NCI-H345 treated with DMSO at 0.1 percent for 48 hours (cell line): ENCODE measurements around the gene KLHDC10.
A peak's percentile ranks its signal among the peaks of the same experiment; 100 is the strongest.
"Not testable (repeated sequence)": the region's sequence is repeated elsewhere in the genome, so short reads cannot be mapped to it uniquely, and the experiment has no call there.

Experiments used
- DNase-seq: peaks from one replicate; lab custom pipeline; 2025; ENCODE audit not compliant: unreplicated experiment; lab: John Stamatoyannopoulos, UW

KLHDC10 gene, protein sequence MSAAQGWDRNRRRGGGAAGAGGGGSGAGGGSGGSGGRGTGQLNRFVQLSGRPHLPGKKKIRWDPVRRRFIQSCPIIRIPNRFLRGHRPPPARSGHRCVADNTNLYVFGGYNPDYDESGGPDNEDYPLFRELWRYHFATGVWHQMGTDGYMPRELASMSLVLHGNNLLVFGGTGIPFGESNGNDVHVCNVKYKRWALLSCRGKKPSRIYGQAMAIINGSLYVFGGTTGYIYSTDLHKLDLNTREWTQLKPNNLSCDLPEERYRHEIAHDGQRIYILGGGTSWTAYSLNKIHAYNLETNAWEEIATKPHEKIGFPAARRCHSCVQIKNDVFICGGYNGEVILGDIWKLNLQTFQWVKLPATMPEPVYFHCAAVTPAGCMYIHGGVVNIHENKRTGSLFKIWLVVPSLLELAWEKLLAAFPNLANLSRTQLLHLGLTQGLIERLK

DNA sequence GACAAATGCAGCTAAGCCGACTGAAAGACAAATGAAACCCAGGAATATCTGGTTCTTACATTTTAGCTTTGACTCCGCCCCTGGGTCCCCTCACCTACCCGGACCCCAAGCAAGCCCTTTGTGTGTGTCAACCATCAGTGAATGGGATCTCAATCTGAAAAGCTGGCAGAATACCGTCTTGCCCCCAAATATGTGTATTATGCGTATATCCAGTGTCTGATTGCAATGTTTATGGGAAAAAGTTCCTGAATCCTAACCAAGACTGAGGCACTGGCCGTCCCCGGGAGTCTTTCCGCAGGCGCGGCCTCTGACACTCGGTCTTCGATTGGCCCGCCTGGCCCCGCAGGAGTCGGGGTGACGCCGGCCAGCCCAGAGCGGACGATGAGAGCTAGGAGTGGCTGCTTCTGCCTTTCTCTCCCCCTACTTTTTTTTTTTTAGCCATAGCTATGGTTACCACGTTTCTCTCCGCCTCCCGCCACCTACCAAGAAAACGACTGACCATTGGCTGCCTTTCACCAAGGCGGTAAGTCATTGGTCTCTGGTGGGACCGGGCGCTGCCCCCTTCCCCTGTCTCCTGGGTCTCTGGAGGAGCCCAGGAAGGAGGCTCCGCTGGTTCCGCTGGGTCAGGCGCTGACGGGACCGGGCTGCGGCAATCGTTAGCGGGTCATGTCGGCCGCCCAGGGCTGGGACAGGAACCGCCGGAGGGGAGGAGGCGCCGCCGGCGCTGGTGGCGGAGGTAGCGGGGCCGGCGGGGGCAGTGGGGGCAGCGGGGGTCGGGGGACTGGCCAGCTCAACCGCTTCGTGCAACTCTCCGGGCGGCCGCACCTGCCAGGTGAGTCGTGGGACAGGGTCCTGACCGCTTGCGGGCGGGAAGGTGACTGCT lies at the start of gene KLHDC10:
Gene KLHDC10, plus strand, starts transcription at position 557 of the 883 bp plus-strand sequence. Its CDS starts 110 bp downstream, at position 667.
- peak; percentile 98 for DNase-seq

DNA sequence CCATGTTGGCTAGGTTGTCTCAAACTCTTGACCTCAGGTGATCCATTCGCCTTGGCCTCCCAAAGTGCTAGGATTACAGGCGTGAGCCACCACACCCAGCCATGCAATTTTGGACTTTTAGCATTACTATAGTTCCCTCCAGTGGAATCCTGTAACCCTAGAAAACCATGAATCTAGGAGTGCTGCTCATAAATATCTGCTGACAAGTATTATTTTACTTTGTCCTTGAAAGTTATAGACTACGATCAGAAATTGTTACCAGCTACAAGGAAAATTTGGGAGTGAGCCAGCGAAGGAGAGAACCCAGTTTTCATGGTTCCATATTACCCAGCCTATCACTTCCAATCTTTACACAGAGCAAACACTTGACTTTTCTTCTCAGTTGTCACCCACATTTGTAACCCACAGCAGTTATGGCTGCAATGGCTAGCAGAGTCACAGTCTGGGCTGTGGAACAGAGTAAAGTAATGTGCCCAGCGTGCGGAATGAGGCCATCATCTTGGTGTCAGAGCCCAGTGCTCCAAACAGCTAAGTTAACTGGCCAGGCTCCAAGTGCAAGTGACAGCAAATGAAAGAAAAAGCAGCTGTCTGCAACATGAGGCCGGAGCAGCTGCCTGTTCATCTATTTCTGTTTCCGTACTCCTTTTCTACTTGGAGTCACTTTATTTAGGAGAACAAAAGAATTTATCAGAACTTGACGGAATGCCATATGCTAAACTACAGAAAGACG lies 49.1 kb upstream of the KLHDC10 start:
- no peak for DNase-seq

DNA sequence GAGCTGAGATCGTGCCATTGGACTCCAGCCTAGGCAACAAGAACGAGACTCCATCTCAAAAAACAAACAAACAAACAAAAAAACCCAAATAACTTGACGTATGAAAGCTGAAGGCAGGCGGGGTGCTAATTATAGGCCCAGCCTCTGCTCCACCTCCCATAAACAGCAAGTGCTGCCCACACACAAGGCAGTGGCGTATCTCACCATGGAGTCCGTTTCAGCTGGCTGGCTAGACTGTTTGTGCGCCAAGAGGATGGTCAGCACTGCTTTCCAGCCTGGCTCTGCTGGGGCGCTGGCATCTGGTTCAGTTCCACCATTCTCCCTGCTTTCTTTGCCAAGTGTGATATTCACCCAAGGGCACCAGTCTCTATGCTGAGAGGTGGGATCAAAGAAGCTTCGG lies 48.2 kb upstream of the KLHDC10 start:
- no peak for DNase-seq

DNA sequence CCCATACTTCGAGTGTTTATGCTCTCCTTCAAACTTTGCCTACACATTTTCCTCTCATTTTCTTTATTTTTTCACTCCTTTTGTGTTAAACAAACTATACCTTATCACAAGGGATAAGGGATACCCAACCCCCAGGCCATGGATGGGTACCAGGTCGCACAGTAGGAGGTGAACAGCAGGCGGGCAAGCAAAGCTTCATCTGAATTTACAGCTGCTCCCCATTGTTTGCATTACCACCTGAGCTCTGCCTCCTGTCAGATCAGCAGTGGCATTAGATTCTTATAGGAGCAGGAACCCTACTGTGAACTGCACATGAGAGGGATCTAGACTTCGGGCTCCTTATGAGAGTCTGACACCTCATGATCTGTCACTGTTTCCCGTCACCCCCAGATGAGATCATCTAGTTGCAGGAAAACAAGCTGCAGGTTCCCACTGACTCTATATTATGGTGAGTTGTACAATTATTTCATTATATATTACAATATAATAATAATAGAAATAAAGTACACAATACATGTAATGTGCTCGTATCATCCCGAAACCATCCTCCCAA lies 47.6 kb upstream of the KLHDC10 start:
- DNase-seq = no peak

DNA sequence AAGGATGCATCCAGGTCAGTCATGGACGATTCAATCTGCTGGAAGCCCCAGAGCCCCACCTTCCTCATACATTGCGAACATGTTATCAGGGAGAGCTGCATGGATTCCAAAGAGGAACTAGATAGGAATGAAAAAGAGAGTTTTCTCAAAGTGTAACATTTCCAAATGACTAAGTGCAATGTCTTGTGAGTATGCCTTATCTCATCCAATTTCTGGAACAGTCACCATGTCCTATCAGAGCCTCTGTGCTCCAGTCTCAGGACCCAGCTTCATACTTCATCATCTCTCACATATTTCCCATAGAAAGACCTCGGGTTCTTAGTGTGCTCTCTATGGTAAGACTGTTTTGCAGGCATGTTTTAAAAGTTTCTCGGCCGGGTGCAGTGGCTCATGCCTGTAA lies 45.9 kb upstream of the KLHDC10 start:
- no peak for DNase-seq

DNA sequence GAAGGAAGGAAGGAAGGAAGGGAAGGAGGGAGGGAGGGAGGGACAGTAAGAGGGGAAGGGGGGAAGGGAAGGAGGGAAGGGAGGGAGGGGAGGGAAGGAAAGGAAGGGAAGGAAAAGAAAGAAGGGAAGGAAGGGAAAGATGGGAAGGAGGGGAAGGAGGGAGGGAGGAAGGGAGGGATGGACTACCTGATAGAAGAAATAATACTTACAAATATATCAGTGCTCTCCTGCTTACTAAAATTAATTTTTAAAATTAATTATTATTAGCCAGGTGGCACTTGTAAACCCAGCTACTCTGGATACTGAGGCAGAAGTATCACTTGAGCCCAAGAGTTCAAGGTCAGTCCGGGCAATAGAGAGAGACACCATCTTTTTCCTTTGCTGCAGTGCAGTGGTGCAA lies 37.6 kb upstream of the KLHDC10 start:
- no peak for DNase-seq

DNA sequence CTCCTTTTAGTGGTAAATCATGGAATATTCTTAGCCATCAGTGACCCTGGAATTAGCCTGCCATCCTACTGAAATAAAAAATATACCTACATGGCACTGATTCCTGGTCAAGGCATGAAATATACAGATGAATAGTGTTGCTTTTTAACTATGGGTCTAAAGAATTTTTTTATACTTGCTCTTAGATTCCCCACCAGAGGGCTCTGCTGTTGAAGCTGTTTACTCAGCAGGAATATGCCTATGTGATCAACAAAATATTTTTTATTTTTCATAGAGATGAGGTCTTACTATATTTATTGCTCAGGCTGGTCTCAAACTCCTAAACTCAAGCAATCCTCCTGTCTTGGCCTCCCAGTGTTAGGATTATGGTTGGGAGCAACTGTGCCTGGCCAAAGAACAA lies 32.6 kb upstream of the KLHDC10 start:
- DNase-seq = no peak

DNA sequence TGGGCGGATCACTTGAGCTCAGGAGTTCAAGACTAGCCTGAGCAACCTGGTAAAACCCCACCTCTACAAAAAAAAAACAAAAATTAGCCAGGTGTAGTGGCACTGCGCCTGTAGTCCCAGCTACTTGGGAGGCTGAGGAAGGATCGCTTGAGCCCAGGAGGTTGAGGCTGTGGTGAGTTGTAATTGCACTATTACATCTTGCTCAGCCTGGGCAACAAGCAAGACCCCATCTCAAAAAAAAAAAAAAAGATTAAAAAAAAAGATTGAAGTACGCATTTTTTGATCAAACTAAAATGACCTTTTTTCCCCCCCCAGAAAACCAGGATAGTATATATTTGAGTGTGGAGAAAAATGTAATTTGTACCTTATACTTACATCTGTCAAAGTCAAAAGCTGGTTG lies 29.8 kb upstream of the KLHDC10 start:
- DNase-seq = no peak

DNA sequence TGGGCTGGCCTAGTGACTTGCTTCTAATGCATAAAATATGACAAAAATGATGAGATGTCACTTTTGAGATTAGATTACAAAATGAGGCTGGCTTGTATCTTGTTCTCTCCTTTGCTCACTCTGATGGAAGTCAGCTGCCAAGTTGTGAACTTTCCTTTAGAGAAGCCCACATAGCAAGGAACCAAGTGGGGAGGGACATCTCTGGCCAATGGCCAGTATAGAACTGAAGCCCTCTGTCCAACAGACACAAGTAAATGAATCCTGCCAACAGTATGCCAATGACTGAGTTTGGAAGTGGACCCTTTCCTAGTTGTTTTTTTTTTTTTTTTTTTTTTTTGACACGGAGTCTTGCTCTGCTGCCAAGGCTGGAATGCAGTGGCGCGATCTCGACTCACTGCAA lies 22.5 kb upstream of the KLHDC10 start:
- no peak for DNase-seq

DNA sequence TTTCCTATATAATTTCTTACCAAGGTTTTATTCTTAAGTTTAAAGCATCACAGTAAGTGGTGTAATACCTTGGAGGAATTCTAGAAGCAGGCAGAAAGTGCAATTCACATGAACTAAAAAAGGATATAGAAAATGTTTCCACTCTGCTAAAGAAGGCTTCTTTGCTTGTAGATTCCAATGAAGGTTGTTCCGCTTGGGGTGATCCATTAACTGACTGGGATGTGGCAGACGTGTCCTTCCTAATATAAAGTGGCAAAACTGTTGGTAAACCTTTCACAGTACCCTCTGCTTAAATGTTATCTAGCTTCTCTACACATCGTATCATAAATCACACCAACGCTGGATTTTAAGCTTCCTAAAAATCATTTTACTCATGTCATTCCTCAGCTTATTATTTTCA lies 21.4 kb upstream of the KLHDC10 start:
- DNase-seq = no peak

DNA sequence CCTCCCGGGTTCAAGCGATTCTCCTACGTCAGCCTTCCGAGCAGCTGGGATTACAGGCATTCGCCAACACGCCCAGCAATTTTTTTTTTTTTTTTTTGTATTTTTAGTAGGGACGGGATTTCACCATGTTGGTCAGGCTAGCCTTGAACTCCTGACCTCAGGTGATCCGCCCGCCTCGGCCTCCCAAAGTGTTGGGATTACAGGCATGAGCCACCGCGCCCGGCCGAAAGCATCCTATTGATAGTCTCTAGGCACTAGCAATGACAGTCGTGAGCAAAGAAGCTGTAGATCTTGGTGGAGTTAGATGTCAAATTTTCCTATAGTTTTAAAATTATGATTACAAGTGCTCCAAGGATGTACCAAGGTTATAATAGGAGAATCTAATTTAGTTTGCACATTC lies 18.1 kb upstream of the KLHDC10 start:
- DNase-seq = not testable (repeated sequence)

DNA sequence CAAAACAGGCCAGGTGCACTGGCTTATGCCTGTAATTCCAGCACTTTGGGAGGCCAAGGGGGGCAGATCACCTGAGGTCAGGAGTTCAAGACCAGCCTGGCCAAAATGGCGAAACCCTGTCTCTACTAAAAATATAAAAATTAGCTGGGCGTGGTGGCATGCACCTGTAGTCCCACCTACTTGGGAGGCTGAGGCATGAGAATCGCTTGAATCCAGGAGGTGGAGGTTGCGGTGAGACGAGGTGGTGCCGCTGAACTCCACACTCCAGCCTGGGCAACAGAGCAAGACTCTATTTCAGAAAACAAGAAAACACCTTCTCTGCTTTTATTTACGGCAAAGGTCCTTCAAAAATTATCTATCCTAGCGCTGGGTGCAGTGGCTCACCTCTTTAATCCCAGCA lies 15.1 kb upstream of the KLHDC10 start:
- DNase-seq = not testable (repeated sequence)

DNA sequence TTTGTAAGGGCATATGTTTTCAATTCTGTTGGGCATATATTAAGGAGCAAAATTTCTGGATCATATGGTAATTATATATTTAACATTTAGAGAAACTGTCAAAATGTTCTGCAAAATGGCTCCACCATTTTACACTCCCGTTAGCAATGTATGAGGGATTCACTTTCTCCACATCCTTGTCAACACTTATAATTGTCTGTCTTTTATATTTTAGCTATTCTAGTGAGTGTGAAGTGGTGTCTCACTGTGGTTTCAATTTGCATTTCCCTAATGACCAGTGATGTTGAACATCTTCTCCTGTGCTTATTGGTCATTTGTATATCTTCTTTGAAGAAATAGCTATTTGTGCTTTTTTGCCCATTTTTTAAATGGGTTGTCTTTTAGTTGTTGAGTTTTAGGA lies 8.1 kb upstream of the KLHDC10 start:
- DNase-seq = no peak

DNA sequence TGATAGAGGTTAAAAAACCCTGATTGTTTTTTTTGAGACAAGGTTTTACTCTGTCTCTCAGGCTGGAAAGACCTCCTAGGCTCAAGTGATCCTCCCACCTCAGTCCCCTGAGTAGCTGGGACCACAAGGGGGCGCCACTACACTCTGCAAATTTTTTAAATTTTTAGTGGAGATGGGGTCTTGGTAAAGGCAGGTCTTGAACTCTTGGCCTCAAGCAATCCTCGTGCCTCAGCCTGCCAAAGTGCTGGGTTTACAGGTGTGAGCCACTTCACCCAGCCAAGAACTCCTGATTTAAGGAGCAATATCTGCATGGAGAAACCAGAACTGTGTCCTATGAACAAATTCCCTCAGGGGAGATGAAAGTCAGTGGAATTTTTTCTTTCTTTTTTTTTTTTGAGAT lies 7.3 kb upstream of the KLHDC10 start:
- no peak for DNase-seq

DNA sequence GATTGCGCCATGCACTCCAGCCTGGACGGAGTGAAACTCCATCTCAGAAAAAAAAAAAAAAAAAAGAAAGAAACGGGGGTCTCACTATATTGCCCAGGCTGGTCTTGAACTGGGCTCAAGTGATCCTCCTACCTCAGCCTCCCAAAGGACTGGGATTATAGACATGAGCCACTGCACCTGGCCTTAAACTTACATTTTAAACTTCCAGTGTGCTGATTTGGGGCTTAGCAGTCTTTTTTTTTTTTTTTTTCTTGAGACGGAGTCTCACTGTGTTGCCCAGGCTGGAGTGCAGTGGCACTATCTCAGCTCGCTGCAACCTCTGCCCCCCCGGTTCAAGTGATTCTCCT lies 5.8 kb upstream of the KLHDC10 start:
- DNase-seq = not testable (repeated sequence)

DNA sequence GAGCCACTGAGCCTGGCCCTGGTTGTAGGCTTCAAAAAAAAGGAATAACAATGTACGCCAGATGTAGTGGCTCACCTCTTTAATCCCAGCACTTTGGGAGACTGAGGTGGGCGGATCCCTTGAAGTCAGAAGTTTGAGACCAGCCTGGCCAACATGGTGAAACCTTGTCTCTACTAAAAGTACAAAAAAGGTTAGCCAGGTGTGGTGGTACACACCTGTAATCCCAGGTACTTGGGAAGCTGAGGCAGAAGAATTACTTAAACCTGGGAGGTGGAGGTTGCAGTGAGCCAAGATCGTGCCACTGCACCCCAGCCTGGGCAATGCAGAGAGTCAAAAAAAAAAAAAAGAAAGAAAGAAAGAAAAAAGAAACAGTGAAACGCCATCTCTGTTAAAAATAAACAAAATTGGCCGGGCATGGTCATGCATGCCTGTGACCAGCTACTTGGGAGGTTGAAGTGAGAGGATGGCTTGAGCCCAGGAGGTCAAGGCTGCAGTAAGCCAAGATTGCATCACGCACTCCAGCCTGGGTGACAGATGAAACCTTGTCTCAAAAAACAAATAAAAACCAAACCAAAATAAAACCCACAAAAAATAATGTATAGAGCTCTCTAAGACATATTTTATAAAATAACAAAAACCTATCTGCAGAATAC lies 4.7 kb upstream of the KLHDC10 start:
- no peak for DNase-seq

DNA sequence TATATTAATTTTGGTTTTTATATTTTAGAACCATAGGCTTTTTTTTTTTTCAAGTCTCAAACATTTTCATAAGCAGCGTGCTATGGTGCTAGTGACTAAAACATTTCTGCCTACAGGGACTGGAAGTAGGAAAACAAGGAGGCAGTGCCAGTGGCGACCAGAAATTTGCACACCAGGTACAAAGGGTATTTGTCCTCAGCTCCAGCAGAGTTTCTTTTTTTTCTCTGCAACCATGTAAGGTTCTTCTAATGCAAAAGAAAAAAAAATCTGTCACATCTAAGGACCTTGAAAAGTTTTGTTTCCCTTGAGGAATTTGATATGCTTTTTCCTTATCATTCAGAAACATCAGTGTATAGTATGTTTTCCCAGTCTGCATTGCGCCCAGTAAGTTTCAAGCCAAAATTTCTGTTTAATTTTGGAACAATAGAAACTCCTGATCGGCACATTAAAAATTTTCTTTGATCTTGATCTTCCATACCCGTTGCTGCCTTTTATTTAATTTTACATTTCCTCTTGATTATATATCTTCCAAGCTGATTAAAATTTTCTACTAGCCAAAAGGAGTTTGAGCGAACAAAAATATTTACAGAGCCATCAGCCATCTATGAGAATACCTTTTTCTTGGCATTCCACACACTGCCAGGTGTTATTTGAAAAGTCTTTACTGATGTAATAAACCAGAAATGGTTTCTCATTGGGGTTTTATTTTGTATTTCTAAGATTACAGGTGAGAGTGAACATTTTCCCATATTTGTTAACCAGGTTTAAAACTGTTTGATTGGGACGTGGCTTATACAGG lies 956 bp upstream of the KLHDC10 start:
- DNase-seq = no peak

DNA sequence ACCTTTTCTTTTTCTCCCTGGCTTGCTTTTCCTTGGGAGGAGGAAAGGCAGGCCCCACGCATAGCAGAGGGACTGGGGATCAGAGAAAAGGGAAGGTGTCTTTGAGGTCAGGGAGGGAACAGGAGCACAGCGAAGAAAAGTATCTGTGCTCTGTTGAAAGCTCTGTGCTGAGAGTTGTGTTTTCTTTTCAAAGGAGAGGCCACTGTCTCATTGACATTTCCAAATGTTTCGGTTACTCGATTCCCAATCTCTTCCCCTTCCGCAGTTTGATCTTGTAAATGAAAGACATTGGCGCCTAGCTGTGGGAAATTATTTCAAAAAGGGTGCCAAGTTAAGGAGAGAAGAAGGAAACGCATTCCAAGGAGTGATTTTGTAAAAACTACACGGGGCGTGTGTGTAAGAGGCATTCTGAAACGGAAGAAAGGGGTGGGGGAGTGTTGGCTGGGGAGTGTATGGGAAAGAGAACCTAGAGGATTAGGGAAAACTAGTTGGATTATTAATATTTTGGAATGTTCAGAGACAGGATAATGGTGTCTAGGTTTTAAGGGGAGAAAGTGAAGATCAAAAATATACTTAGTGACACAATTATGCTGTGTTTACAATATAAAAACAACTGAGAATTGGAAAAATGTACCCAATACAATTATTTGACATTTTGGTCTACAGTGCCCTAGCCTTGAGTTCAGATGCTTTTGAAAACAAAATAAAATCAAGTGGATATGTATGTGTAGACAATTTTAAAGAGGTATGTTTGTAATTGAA lies 708 bp downstream of the KLHDC10 start:
- no peak for DNase-seq
